Measurements from ENCODE around the gene BIN2. TPM values are rescaled to one million over a fixed set of nuclear protein-coding genes. Genes with fewer than 3 reads are reported as not detected.

BIN2 gene
- total and polyA plus RNA-seq, 2 of the 13 experiments (the other 11 are each of a cell fraction or from before 2014, with no cell fraction given): not detected

DNA sequence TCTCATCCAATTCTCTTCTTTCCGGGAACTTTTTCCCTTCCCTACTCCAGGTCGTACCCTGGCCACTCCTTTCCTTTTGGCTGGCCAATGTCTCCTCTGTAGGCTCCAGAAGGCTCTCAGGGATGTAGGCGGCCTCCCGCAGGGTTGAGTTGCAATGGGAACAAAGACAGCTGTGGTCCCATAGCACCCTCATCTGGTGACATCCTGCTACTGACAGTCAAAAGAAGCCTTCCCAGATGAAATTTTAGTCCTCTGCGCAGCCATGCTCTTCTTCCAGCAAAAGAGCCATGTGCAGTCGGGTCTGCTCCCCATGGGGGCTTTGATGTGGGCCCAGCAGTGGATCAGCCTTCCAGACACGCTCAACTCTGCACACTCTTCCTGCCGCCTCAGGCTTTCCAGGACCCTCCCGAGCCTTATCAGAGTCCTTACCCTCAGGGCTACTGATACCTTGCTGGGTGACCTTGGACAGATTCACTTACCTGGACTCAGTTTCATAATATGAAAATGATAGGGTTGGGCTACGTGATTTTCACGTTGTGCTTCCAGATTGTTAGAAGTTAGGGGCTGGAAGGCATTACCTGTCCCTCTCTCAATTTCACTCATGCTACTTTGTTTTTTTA, 28.0 kb upstream of the BIN2 start:
- no peaks in the 10 kb centered on the region for H3K9me3 ChIP-seq (ENCODE audit: low read length)
- CTCF ChIA-PET (ENCODE audit: low intra/inter-chr PET ratio, low total read pairs): interaction anchor here (1.1 kb wide), 1 partner anchor 527 kb away, joined by 3 read pairs; no protein-coding TSS in a partner anchor
- DNase-seq (ENCODE audit: low spot score) (peak; percentile 30), ATAC-seq (peak; percentile 75), FAIRE-seq (peak; percentile 69)
- H3K4me1 ChIP-seq (ENCODE audit: insufficient read depth, low read length): peaks cover 6% of the 10 kb centered on the region
- no peaks in the 10 kb centered on the region for H3K79me2 ChIP-seq (ENCODE audit: insufficient read depth, low read length)
- peaks cover 0 to 2% of the 10 kb centered on the region in 2 experiments; a peak in 2 of 5 replicates for H3K27me3 ChIP-seq (ENCODE audit: control insufficient read depth in 1 of 2, insufficient read depth in 2 of 2, low read length in 2 of 2)
- H4K20me1 ChIP-seq (ENCODE audit: insufficient read depth, low read length): no peaks in the 10 kb centered on the region
- no peak overlapping the region for H3K27ac ChIP-seq (ENCODE audit: extremely low read length, insufficient read depth, low read length)
- in situ Hi-C loops (cut with HindIII; ENCODE audit: extremely low pct_ligation_motif_present, low pct_unique_long_range_greater_than_20kb): no loop called here
- H3K36me3 ChIP-seq (replicated peaks in 1 of 2; ENCODE audit: control insufficient read depth in 1 of 2, insufficient read depth in 2 of 2, low read length in 2 of 2): no peaks in the 10 kb centered on the region
- H3K4me3 ChIP-seq (replicated peaks in 1 of 3; ENCODE audit: insufficient read depth in 1 of 3, low read depth in 2 of 3, low read length in 3 of 3): no peak overlapping the region
- POLR2A ChIA-PET: no interaction called here
- no TSS peak for BruUV-seq (replicated peaks)
- H3K9ac ChIP-seq (ENCODE audit: insufficient read depth, low read depth, low read length): no peak overlapping the region
- no peak overlapping the region for H3K4me2 ChIP-seq (ENCODE audit: low read depth, low read length)
- TF ChIP-seq MBD4 (IDR thresholded peaks at IDR 0.05; ENCODE audit: borderline replicate concordance, low read length) (no peak), STAG1 (CRISPR knock-in tag; IDR thresholded peaks at IDR 0.05) (peak; percentile 82), SMC3 (IDR thresholded peaks at IDR 0.05; ENCODE audit: low read length) (peak; percentile 69; the same call in 1 of the 2 replicates), ZNF282 (IDR thresholded peaks at IDR 0.05; ENCODE audit: partially characterized antibody) (no peak), RAD21 (CRISPR knock-in tag; IDR thresholded peaks at IDR 0.05) (peak; percentile 62; the same call in 1 of the 2 replicates)
- TF ChIP-seq, protein P1, sequence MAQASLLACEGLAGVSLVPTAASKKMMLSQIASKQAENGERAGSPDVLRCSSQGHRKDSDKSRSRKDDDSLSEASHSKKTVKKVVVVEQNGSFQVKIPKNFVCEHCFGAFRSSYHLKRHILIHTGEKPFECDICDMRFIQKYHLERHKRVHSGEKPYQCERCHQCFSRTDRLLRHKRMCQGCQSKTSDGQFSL (CRISPR knock-in tag; IDR thresholded peaks at IDR 0.05): no peak
- TF ChIP-seq, protein P2, sequence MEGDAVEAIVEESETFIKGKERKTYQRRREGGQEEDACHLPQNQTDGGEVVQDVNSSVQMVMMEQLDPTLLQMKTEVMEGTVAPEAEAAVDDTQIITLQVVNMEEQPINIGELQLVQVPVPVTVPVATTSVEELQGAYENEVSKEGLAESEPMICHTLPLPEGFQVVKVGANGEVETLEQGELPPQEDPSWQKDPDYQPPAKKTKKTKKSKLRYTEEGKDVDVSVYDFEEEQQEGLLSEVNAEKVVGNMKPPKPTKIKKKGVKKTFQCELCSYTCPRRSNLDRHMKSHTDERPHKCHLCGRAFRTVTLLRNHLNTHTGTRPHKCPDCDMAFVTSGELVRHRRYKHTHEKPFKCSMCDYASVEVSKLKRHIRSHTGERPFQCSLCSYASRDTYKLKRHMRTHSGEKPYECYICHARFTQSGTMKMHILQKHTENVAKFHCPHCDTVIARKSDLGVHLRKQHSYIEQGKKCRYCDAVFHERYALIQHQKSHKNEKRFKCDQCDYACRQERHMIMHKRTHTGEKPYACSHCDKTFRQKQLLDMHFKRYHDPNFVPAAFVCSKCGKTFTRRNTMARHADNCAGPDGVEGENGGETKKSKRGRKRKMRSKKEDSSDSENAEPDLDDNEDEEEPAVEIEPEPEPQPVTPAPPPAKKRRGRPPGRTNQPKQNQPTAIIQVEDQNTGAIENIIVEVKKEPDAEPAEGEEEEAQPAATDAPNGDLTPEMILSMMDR (CRISPR knock-in tag; IDR thresholded peaks at IDR 0.05): peak; percentile 76
- intact Hi-C loops (cut with micrococcal nuclease; ENCODE audit: unreplicated experiment): no loop called here
- 31% methylated on average over 8 of the region's 11 CpGs for WGBS (ENCODE audit: low lambda C conversion rate)
- H2AFZ ChIP-seq (ENCODE audit: low read length): no peak overlapping the region

Data from HepG2 (cell line).